ENCODE data around the gene FOLR2.
"Not testable (repeated sequence)": the region's sequence is repeated elsewhere in the genome, so short reads cannot be mapped to it uniquely, and the experiment has no call there.

Gene FOLR2

GRCh38 chr11:72216638-72217037 is at the start of gene FOLR2:
Gene FOLR2, plus strand, starts transcription at chr11:72216794. Its CDS starts 1,791 bp downstream, at chr11:72218585.
- DNase-seq (ENCODE audit: low read depth in 1 of 2, low spot score in 1 of 2) = no peak

DNA sequence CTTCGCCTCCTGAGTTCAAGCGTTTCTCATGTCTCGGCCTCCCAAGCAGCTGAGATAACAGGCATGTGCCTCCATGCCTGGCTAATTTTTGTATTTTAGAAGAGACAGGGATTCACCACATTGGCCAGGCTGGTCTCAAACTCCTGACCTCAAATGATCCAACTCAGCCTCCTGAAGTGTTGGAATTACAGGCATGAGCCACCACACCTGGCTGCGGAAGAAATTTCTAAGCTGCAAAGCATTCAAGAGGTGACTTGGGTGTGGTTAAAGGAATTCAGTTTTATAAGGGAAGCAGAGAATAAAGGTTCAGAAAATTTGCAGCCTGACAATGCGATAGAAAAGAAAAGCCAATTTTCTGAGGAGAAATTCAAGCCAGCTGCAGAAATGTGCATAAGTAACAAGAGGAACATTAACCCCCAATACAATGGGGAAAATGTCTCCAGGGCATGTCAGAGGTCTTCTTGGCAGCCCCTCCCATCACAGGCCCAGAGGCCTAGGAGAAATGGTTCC is 47.5 kb upstream of the FOLR2 start:
- not testable (repeated sequence) for DNase-seq (ENCODE audit: low read depth in 1 of 2, low spot score in 1 of 2)

DNA sequence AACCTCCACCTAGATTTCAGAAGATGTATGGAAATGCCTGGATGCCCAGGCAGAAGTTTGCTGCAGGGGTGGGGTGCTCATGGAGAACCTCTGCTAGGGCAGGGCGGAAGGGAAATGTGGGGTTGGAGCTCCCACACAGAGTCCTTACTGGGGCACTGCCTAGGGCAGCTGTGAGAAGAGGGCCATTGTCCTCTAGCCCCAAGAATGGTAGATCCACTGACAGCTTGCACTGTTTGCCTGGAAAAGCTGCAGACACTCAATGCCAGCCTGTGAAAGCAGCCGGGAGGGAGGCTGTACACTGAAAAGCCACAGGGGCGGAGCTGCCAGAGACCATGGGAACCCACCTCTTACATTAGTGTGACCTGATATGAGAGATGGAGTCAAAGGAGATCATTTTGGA is 46.8 kb upstream of the FOLR2 start:
- not testable (repeated sequence) for DNase-seq (ENCODE audit: low read depth in 1 of 2, low spot score in 1 of 2)

GRCh38 chr11:72172043-72172442 is 44.6 kb upstream of the FOLR2 start:
- not testable (repeated sequence) for DNase-seq (ENCODE audit: low read depth in 1 of 2, low spot score in 1 of 2)

GRCh38 chr11:72173291-72173690 is 43.3 kb upstream of the FOLR2 start:
- no peak for DNase-seq (ENCODE audit: low read depth in 1 of 2, low spot score in 1 of 2)

- no peak for DNase-seq (ENCODE audit: low read depth in 1 of 2, low spot score in 1 of 2)
These were observed 42.1 kb upstream of the FOLR2 start for GRCh38 chr11:72174302-72175070.

DNA sequence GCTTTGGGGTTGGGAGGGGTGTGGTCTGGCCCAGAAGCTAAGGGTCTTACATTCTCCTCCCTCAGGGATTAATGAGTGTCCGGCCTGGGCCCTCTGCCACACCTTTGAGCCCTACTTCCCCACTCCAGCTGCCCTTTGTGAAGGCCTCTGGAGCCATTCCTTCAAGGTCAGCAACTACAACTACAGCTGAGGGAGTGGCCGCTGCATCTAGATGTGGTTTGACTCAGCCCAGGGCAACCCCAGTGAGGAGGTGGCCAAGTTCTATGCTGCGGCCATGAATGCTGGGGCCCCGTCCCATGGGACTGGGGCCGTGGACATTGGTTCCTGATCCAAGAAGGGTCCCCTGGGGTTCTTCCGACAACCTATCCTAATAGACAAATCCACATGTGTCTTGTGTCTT is 38.9 kb upstream of the FOLR2 start:
- DNase-seq (ENCODE audit: low read depth in 1 of 2, low spot score in 1 of 2) = no peak

DNA sequence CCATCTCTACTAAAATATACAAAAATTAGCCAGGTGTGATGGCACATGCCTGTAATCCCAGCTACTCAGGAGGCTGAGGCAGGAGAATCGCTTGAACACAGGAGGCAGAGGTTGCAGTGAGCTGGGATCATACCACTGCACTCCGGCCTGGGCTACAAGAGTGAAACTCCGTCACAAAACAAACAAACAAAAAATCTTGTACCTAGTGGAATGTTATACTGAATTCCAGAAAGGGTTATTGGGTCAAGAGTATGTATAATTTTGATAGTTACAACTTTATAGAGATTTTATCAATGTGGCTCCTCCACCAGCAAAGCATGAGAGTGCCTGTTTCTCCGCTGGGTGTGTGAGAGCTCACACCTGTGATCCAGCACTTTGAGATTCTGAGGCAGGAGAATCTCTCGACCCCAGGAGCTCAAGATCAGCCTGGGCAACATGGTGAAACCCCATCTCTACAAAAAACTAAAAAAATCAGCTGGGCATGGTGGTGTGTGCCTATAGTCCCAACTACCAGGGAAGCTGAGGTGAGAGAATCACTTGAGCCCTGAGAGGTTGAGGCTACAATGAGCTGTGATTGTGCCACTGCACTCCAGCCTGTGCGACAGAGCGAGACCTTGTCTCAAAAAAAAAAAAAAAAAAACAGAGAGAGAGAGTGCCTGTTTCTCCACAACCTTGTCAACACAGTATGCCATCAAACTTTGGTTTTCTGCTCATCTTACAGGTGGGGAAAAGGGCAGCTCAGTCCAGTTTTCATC is 37.4 kb upstream of the FOLR2 start:
- no peak for DNase-seq (ENCODE audit: low read depth in 1 of 2, low spot score in 1 of 2)

DNA sequence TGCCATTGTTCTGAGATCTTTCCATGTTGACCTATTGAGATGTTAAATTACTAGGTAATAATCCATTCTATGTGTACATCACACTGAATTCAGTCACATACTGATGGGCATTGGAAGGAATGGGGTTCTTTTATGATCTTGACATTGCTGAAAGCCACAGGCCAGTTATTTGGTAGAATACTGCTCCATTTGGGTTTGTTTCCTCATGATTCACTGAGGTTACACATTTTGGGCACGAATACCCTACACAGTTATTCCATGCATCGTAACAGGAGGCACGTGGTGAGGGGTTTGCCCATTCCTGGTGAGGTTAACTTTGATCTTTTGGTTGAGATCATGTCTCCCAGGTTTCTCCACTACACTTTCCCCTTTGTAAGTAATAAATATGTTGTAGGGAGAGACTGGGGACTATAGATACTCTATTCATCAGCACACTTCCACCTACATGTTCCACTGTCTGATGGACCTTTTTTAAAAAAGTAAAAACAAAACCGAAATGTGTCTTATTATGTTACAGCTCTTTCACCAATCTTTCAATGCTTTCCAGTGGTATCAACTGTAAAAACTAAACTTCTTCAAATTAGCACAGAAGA is 36.7 kb upstream of the FOLR2 start:
- no peak for DNase-seq (ENCODE audit: low read depth in 1 of 2, low spot score in 1 of 2)

DNA sequence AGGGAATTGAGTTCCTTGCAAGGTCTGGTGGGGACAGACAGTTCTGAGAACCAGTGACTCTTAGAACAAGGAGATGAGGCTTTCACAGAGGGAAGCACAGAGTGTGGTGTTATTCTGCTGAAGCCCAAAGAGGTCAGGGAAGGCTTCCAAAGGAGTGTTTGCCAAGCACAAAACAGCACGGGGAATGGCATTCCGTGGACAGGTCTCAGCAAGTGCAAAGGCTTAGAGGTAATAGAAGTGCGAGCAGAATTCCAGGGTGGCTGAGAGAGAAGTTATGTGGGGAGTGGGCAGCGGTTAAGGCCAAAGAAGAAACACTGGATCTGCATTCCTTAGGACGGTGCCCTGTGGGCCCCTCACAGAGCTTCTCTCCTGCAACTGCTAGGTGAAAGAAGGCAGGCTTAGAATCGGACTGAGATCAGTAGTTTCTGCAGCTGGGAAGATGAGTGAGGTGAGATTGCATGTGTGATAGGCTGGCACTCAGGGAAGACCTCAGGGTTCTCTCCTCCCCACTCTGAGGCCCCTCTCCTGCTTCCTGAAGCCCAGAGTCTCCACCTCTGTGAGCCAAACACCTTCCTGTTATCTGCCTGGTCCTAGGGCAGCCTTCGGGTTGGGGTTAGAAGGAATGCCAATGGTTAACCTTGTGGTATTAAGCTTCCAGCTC is 35.6 kb upstream of the FOLR2 start:
- DNase-seq (ENCODE audit: low read depth in 1 of 2, low spot score in 1 of 2) = not testable (repeated sequence)

GRCh38 chr11:72181553-72181958 is 35.0 kb upstream of the FOLR2 start:
- not testable (repeated sequence) for DNase-seq (ENCODE audit: low read depth in 1 of 2, low spot score in 1 of 2)

DNA sequence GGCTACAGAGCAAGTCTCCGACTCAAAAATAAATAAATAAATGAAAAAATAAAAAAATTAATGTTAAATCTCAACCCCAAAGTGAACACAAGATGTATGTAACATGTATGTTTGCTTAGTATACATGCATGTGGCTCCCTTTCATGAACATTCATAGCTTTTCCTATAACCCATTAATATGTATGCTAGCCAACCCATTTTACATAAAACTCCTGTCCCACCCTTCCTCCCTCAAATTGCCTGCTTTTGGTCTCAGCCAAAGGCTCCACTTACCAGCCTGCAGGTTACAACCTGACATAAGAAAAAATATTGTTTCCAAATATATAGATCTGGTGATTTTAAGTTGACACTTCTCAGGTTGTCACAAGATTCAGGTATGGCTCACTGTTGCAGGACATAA is 28.3 kb upstream of the FOLR2 start:
- DNase-seq (ENCODE audit: low read depth in 1 of 2, low spot score in 1 of 2) = no peak

GRCh38 chr11:72189455-72190250 is 26.9 kb upstream of the FOLR2 start:
- no peak for DNase-seq (ENCODE audit: low read depth in 1 of 2, low spot score in 1 of 2)

DNA sequence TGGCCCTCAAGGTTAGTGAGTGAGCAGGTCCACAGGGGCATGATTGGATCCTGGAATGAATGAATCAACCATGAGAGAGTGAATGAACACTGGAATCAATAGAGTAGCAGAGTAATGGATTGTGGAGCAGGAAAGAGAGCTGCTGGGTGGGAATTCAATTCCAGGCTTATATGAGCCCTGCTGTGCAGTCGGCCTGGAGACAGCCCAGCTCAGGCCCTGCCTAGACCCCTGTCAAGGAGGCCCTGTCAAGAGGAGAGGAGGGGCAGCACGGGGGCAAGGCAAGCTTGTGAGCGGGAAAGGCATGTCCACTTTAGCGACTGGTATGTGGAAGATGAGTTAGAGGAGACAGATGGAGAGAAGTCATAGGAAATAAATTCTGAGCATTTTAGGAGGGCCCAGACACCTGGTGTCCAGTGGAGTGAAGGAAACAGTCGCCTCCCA is 25.9 kb upstream of the FOLR2 start:
- DNase-seq (ENCODE audit: low read depth in 1 of 2, low spot score in 1 of 2) = no peak

DNA sequence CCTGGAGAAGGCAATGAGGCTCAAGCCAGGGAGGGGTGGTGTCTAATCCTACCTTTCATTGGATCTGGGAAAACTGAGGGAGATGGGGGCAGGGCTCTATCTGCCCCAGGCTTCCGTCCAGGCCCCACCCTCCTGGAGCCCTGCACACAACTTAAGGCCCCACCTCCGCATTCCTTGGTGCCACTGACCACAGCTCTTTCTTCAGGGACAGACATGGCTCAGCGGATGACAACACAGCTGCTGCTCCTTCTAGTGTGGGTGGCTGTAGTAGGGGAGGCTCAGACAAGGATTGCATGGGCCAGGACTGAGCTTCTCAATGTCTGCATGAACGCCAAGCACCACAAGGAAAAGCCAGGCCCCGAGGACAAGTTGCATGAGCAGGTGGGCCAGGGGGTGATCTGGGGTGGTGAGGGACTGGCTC is 24.6 kb upstream of the FOLR2 start, which contains the start of gene FOLR1:
Gene FOLR1, plus strand, starts transcription at position 180 of the 421 bp plus-strand sequence. Its CDS starts 34 bp downstream, at position 214.
- DNase-seq (ENCODE audit: low read depth in 1 of 2, low spot score in 1 of 2) = no peak

DNA sequence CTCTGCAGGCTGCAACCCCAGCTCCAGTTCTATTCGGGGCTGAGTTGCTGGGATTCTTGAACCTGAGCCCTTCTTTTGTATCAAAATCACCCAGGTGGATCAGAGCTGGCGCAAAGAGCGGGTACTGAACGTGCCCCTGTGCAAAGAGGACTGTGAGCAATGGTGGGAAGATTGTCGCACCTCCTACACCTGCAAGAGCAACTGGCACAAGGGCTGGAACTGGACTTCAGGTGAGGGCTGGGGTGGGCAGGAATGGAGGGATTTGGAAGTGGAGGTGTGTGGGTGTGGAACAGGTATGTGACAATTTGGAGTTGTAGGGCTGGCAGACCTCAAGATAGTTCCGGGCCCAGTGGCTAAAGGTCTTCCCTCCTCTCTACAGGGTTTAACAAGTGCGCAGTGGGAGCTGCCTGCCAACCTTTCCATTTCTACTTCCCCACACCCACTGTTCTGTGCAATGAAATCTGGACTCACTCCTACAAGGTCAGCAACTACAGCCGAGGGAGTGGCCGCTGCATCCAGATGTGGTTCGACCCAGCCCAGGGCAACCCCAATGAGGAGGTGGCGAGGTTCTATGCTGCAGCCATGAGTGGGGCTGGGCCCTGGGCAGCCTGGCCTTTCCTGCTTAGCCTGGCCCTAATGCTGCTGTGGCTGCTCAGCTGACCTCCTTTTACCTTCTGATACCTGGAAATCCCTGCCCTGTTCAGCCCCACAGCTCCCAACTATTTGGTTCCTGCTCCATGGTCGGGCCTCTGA is 20.9 kb upstream of the FOLR2 start:
- DNase-seq (ENCODE audit: low read depth in 1 of 2, low spot score in 1 of 2) = no peak

DNA sequence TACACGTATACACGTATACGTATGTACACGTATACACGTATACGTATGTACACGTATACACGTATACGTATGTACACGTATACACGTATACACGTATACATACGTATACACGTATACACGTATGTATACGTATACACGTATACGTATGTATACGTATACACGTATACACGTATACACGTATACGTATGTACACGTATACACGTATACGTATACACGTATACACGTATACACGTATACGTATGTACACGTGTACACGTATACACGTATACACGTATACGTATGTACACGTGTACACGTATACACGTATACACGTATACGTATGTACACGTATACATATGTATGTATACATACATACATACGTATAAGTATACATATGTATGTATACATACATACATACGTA is 15.1 kb upstream of the FOLR2 start:
- not testable (repeated sequence) for DNase-seq (ENCODE audit: low read depth in 1 of 2, low spot score in 1 of 2)

GRCh38 chr11:72202571-72202970 is 14.0 kb upstream of the FOLR2 start:
- no peak for DNase-seq (ENCODE audit: low read depth in 1 of 2, low spot score in 1 of 2)

DNA sequence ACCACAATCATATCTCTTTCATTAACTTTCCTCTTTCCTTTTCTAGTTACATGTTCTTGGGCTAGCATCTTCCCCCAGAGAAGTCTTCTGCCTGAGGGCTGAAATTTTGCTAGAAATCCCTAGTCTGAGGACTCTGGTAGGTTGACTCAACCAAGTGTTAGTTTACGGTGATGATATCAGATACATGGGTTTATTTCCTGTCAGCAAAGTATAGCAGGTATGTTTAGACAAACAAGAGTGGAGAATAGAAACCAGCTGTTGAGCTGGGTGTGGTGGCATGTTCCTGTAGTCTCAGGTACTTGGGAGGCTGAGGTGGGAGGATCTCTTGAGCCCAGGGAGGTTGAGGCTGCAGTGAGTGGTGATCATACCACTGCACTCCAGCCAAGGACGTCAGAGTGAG is 13.4 kb upstream of the FOLR2 start:
- DNase-seq (ENCODE audit: low read depth in 1 of 2, low spot score in 1 of 2) = no peak

DNA sequence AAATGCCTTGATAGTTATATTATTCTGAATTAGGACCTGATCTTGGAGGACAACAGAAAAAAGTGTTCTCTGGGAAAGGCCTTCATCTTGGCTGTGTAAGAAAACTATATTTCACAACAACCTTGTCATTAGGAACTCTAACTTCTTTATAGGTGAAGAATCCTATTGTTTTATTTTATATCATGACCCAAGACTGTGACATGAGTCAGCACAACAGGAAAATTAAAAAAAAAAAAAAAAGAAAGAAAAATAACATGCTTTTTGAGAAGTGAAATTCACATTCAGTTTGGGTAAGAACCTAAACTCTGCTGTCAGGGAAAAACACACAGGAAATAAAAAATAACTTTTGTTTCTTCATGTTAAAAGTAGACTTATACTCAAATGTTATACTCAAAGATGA is 11.7 kb upstream of the FOLR2 start:
- no peak for DNase-seq (ENCODE audit: low read depth in 1 of 2, low spot score in 1 of 2)

Data from stimulated activated CD4-positive, alpha-beta T cell treated with anti-CD3 and anti-CD28 coated beads, Interleukin-15, amount 100 ng/mL, for 1 hour (primary cell).